ENCODE results near the gene TUBB4A. TPM values are rescaled to one million over a fixed set of nuclear protein-coding genes. Genes with fewer than 3 reads are reported as not detected.

TUBB4A gene
- total and polyA plus RNA-seq, 4 donors = 0.05 to 2.1 (median 0.18) TPM

DNA sequence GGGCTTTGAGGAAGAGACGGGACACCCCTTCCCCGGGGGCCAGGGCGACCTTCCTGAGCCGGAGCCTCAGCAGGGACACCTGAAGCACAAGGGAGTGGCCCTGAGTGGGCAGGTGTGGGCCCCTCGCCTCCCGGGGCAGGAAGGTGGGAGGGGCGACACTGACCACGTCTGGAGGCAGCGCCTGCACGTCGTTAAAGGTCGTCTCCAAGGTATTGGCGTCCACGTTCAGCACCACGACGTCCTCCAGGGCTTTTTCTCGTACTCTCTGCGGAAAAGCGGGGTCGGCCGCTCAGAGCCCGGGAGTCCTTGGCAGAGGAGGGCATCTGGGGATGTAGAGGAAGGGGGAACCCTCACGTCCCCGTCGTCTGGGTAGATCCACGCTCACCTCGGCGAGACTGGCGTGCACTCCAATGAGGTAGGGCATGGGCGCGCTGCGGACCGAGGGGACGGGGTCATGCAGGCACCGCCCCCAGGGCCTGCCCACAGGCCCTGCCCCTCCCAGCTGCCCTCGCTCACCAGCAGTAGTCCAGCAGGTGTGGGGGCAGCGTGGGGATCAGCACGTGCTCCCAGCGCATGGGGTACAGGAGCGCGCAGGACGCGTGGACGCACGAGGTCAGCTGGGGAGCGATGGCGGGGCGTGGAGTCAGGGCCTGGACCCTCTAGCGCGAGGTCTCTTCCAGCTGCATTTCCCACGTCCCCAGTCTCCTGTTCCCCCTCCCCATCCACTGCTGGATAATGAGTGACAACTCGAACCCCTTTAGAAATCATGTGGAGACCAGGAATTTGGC, 26.6 kb downstream of the TUBB4A start:
- Histone ChIP-seq H3K9me3 (ENCODE audit: control insufficient read depth in 4 of 4, insufficient read depth in 3 of 4, low read length in 3 of 4) (peaks cover 0 to 2% (median 0%) of the 10 kb centered on the region in 4 donors), H3K27me3 (ENCODE audit: control insufficient read depth in 3 of 3, insufficient read depth in 3 of 3, low read length in 2 of 3) (peaks cover 0 to 14% (median 8%) of the 10 kb centered on the region in 3 donors), H3K4me3 (no peak overlapping the region), H3K9ac (ENCODE audit: insufficient read depth in 1 of 2, low read length in 2 of 2) (no peak overlapping the region), H3K36me3 (ENCODE audit: control insufficient read depth in 4 of 4, insufficient read depth in 4 of 4, low read length in 4 of 4) (no peaks in the 10 kb centered on the region), H3K27ac (ENCODE audit: low read depth in 1 of 2, low read length in 1 of 2) (no peak overlapping the region), H3K4me1 (ENCODE audit: control insufficient read depth in 5 of 5, insufficient read depth in 5 of 5, low read length in 5 of 5) (peaks cover 0 to 8% (median 0%) of the 10 kb centered on the region in 5 donors)
- ATAC-seq (ENCODE audit: insufficient read depth, low FRiP score) (no peak), DNase-seq (no peak)
- TF ChIP-seq, protein P1, sequence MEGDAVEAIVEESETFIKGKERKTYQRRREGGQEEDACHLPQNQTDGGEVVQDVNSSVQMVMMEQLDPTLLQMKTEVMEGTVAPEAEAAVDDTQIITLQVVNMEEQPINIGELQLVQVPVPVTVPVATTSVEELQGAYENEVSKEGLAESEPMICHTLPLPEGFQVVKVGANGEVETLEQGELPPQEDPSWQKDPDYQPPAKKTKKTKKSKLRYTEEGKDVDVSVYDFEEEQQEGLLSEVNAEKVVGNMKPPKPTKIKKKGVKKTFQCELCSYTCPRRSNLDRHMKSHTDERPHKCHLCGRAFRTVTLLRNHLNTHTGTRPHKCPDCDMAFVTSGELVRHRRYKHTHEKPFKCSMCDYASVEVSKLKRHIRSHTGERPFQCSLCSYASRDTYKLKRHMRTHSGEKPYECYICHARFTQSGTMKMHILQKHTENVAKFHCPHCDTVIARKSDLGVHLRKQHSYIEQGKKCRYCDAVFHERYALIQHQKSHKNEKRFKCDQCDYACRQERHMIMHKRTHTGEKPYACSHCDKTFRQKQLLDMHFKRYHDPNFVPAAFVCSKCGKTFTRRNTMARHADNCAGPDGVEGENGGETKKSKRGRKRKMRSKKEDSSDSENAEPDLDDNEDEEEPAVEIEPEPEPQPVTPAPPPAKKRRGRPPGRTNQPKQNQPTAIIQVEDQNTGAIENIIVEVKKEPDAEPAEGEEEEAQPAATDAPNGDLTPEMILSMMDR (IDR thresholded peaks at IDR 0.05; ENCODE audit: control extremely low read depth, extremely low read depth) = no peak
- WGBS, 2 donors = 42 to 66% methylated on average over 49 to 52 of the region's 52 CpGs

DNA sequence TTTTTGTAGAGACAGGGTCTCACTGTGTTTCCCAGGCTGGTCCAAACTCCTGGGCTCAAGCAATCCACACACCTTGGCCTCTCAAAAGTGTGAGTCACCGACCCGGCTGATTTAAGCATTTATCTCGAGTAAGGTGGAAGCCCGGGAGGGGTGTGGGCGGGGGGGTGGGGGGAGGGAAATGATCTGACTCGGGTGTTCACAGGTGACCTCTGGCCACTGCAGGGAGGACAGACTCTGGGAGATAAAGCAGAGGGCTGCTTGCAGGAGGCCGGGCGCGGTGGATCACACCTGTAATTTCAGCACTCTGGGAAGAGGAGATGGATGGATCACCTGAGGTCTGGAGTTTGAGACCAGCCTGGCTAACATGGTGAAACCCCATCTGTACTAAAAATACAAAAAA, 28.5 kb downstream of the TUBB4A start:
- H3K36me3 ChIP-seq (ENCODE audit: control insufficient read depth in 4 of 4, insufficient read depth in 4 of 4, low read length in 4 of 4) = no peaks in the 10 kb centered on the region
- H3K9ac ChIP-seq (ENCODE audit: insufficient read depth in 1 of 2, low read length in 2 of 2) = no peak overlapping the region
- peaks cover 0 to 8% (median 0%) of the 10 kb centered on the region in 5 donors for H3K4me1 ChIP-seq (ENCODE audit: control insufficient read depth in 5 of 5, insufficient read depth in 5 of 5, low read length in 5 of 5)
- no peak overlapping the region for H3K27ac ChIP-seq (ENCODE audit: low read depth in 1 of 2, low read length in 1 of 2)
- WGBS, 2 donors = 66 to 82% methylated on average over 9 of the region's 9 CpGs
- no peak overlapping the region for H3K4me3 ChIP-seq
- peaks cover 0 to 14% (median 6%) of the 10 kb centered on the region in 3 donors for H3K27me3 ChIP-seq (ENCODE audit: control insufficient read depth in 3 of 3, insufficient read depth in 3 of 3, low read length in 2 of 3)
- DNase-seq (no peak), ATAC-seq (ENCODE audit: insufficient read depth, low FRiP score) (no peak)
- TF ChIP-seq, protein P1 (IDR thresholded peaks at IDR 0.05; ENCODE audit: control extremely low read depth, extremely low read depth) = no peak
- peaks cover 0 to 2% (median 0%) of the 10 kb centered on the region in 4 donors for H3K9me3 ChIP-seq (ENCODE audit: control insufficient read depth in 4 of 4, insufficient read depth in 3 of 4, low read length in 3 of 4)

DNA sequence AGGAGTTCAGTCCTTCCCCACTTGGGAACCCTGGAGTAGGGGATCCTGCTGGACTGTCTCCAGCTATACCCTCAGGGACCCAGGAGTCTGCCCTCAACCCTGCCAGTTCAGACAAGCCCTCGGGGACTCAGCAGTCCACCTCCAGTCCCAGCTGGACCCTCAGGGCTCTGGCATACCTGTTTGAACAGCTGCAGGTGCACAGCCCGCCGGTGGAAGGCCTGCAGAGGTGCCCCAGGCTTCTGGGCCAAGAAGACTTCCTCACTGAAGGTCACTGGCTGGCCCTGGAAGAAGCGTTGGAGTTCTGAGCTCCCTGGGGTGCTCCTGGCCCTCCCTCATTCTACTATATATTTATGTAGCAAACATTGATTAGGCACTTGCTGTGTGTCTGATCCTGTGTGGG, 29.4 kb downstream of the TUBB4A start:
- ATAC-seq (ENCODE audit: insufficient read depth, low FRiP score) (no peak), DNase-seq (no peak)
- Histone ChIP-seq H3K4me3 (no peak overlapping the region), H3K9me3 (ENCODE audit: control insufficient read depth in 4 of 4, insufficient read depth in 3 of 4, low read length in 3 of 4) (peaks cover 0 to 2% (median 0%) of the 10 kb centered on the region in 4 donors), H3K27ac (ENCODE audit: low read depth in 1 of 2, low read length in 1 of 2) (no peak overlapping the region), H3K4me1 (ENCODE audit: control insufficient read depth in 5 of 5, insufficient read depth in 5 of 5, low read length in 5 of 5) (peaks cover 0 to 8% (median 0%) of the 10 kb centered on the region in 5 donors), H3K27me3 (ENCODE audit: control insufficient read depth in 3 of 3, insufficient read depth in 3 of 3, low read length in 2 of 3) (peaks cover 0 to 14% (median 5%) of the 10 kb centered on the region in 3 donors), H3K9ac (ENCODE audit: insufficient read depth in 1 of 2, low read length in 2 of 2) (no peak overlapping the region), H3K36me3 (ENCODE audit: control insufficient read depth in 4 of 4, insufficient read depth in 4 of 4, low read length in 4 of 4) (no peaks in the 10 kb centered on the region)
- 79 to 85% methylated on average over 4 of the region's 4 CpGs for WGBS, 2 donors
- TF ChIP-seq, protein P1 (IDR thresholded peaks at IDR 0.05; ENCODE audit: control extremely low read depth, extremely low read depth) = no peak
